NCI-H1694 treated with DMSO at 0.1 percent for 48 hours (cell line): ENCODE data around the gene HMCN2.
A peak's percentile ranks its signal among the peaks of the same experiment; 100 is the strongest.
"Not testable (repeated sequence)": the region's sequence is repeated elsewhere in the genome, so short reads cannot be mapped to it uniquely, and the experiment has no call there.

Experiments used
- DNase-seq: peaks from one replicate; lab custom pipeline; 2025; lab: John Stamatoyannopoulos, UW

The HMCN2 gene

DNA sequence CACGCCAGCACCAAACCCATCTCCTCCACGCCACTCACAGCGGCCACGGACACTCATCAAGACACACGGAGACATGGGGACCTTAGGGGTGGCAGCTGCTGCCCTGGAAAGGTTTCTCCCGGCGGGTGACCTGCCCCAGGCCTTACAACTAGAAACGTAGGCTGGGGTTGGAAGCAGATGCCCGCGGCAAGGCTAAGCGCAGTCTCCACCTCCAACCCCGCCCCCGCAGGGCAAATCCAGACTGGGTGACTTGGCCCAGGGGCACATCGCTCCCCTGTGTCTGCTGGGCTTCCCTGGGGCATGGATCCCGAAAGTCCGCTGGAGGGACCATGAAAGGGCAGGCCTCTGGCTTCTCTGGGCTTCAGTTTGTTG, 167.2 kb downstream of the HMCN2 start:
- DNase-seq, result no peak

DNA sequence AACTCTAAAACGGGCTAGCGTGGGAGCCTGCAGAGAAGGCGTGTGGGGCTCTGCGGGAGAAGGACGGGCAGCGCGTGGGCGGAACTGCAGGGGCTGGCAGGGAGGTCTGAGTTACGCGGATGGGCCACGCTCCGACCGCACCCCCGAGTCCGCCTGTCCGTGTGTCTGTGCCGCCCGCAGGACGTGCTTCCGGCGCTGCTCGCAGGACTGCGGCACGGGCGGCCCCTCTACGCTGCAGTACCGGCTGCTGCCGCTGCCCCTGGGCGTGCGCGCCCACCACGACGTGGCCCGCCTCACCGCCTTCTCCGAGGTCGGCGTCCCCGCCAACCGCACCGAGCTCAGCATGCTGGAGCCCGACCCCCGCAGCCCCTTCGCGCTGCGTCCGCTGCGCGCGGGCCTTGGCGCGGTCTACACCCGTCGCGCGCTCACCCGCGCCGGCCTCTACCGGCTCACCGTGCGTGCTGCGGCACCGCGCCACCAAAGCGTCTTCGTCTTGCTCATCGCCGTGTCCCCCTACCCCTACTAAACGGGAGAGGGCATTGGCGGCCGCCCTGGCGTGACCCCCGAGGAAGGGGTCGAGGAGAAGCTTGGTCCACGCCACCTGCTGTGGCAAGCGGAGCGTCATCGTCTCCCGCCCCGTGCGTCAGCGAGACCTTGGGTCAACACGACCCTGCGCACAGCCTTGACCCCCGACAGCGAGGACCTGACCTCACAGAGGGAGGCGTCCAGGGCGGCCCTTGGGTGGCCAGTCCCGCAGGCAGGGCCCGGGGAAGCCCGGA, 167.8 kb downstream of the HMCN2 start:
- DNase-seq, result no peak

DNA sequence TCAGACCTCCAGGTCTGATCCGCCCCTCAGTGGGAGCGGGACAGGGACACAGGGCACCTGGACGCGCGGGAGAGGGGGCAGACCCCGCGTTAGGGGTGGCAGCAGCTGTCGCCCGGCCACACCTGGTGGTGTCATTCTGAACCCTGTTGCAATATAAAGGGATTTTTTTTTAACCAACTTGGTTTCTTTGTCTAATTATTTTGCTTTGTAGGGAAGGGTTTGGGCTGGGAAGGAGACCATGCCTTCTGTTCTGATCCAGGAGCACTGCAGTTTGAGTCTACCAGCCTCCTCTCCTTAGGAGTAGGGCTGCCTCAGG, 168.3 kb downstream of the HMCN2 start:
- DNase-seq, result no peak

DNA sequence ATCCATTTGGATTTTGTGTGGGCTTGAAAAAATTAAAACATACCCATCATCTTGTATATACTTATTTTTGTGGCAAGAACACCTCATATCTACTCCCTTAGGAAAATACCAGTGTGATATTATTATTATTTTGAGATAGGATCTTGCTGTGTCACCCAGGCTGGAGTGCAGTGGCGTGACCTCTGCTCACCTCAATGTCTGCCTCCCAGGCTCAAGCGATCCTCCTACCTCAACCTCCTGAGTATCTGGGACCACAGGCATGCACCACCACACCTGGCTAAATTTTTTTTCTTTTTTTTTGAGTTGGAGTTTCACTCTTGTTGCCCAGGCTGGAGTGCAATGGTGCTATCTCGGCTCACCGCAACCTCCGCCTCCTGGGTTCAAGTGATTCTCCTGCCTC, 169.1 kb downstream of the HMCN2 start:
- DNase-seq, result not testable (repeated sequence)

DNA sequence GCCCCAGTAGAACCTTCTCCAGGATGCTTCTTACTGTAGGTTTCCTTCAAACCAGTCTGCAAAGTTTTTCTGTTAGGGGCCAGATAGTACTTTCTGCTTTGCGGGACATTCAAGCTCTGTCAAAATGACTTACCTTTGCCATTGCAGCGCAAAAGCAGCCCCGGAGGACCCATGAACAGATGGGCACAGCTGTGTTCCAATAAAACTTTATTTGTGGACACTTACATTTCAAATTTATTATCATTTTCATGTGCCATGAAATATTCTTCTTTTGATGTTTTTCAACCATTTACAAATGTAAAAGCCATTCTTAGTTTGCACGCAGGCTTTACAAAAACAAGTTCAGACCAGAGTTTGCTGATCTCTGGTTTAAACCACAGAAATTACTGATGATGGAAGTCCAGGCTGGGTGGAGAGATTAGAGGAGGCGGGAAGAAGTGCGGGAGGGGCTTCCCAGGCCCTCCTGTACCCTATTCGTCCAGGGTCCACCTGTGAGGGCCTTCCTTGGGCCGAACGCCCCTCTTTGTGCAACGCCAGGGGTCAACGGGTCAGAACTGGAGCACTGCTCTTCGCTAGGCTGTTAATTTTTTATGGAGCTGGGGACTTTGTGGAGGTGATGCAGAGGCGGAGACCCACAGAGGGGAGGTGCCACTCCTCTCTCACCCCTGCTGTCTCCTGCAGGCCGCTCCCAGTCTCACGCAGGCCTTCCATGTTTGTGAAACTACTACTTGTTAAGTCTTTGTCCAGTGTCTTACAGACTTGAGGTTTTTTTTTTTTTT, 171.6 kb downstream of the HMCN2 start:
- no peak for DNase-seq

DNA sequence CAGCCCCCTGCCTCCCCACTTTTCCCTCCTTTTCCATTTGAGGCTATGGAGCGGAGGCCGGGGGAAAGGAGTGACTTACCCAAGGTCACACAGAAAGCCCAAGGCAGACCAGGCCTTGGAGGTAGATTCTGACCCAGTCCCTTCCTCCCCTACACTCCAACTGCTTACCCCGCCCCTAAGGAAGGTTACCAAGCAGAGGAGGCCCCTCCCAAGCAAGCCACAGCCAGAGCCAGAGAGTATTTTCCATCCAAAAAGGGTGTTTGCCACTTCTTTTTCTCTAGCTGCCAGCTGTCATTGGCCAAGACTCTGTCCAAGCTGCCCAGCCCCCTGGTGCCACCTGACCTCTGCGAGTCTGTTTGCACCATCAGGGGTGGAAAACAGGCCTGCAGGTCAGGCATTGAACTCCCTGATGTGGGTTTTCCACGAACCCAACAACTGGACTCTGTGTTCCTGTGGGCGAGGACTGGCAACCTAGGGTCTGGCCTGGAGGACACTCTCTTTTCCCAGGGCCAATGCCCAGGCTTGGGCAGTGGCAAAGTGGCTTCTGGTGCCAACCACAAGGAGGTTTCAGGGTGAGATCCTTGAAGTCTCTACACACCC, 172.9 kb downstream of the HMCN2 start:
- no peak for DNase-seq

DNA sequence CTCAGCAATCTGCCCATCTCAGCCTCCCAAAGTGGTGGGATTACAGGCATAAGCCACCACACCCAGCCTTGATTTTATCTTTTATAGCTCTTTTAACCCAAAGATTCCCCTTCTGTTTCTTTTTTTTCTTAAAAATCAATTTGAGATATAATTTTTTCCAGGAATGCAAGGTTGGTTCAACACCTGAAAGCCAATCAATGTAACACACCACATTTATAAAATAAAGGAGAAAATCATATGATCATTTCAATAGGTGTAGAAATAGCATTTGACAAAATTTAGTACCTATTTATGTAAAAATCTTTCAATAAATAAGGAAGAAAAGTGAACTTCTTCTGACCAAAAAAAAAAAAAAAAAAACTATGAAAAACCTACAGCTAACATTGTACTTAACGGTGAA, 175.5 kb downstream of the HMCN2 start:
- no peak for DNase-seq

DNA sequence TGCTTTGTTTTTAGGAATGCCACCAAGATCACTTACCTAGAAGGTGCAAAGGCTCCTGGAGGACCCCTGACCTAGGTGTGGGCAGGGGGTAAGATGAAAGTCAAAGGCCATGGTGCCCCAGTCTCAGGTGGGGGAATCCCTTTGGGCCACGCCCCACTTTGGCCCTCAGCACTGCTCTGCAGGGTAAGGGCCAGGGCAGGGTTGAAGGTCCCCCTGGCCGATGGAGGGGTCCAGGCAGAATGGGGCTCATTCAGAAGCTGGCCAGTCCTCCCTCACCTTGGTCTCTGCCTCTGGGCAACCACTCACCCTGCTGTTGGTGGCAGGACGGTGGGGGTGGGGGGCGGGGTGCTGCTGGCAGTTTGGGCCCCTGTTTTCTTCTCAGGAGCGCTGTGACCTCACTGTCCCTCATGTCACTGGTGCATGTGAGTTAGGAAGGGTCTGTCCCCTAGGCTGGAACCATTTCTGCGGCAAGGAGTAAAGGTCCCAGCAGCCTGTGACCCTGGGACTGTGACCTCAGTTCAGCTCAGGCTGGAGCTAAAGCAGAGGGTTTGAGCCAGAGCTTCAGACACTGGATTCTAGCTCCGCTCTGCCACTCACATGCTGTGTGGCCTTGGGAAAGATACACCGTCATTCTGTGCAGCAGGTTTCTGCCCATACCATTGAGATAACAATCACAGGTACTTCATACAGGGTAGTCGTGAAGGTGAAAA, 177.3 kb downstream of the HMCN2 start:
- no peak for DNase-seq

DNA sequence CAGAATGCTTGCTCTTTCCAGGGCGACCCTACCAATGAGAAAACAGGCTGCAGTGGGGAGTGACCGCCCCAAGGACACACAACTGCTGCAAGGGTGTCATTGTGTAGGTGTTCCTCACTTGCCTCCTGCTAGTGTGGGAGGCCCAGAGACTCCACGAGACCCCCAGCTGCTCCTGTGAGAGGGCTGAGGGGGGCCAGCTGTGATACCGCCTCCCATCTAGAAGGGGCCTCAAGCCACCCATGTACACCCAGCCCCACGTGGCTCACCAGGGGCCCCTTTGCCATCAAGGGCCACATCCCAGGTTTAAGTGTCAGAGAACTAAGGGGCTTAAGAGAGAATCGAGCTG, 177.9 kb downstream of the HMCN2 start:
- DNase-seq, result no peak

DNA sequence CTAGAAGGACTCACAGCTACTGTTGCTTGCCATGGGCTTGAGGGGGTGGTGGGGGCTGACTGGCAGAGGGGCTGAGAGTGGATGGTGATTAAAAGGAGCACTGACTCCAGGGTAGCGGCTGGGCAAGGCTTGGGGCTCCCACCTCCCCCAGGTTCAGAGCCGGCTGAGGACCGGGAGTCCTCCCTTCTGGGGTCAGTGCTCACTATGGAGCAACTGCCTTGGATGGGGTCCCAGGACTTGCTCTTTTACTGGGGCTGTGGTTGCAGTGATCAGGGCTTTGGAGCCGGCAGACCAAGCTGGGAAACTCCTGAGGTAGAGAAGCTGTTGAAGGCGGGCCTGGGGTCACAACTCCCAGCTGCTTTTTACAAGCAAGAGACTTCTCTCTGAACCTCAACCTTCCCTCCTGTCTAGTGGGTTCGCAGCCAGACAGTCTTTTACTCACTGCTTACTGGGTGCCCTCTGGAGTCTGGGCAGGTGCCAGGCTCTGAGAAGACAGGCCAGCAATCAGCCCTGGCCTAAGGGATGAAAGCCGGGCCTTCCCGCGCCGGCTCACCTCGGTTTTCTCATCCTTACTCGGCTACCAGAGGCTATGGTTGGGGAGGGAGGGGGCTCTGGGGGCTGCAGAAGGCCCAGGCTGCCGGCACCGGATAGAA, 178.4 kb downstream of the HMCN2 start:
- no peak for DNase-seq

DNA sequence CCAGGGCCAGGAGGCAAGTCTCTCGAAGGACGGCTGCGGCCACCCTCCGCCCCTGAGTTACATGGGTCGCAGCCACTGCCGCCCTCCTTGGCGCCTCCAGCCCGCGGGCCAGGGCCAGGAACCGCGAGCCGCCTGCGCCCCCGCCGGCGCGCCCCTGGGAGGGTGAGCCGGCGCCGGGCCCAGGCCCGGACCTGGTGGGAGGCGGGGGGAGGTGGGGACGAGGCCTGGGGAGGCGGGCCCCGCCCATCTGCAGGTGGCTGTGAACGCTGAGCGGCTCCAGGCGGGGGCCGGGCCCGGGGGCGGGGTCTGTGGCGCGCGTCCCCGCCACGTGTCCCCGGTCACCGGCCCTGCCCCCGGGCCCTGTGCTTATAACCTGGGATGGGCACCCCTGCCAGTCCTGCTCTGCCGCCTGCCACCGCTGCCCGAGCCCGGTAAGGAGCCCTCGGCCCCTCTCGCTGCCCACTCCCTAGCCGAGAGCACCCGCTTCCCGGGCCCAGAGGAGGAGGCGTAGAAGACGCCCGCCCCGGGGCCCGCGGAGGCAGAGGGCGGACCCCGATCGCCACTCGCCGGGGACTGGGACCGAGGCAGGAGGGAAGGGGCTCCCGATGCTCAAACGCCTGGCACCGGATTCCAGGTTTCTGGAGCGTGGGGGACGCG, 179.1 kb downstream of the HMCN2 start, which contains the start of gene ASS1:
ASS1 (plus strand) TSS at position 397 of the 657 bp plus-strand sequence. CDS start 7,268 bp downstream, outside the sequence.
- DNase-seq, result no peak

DNA sequence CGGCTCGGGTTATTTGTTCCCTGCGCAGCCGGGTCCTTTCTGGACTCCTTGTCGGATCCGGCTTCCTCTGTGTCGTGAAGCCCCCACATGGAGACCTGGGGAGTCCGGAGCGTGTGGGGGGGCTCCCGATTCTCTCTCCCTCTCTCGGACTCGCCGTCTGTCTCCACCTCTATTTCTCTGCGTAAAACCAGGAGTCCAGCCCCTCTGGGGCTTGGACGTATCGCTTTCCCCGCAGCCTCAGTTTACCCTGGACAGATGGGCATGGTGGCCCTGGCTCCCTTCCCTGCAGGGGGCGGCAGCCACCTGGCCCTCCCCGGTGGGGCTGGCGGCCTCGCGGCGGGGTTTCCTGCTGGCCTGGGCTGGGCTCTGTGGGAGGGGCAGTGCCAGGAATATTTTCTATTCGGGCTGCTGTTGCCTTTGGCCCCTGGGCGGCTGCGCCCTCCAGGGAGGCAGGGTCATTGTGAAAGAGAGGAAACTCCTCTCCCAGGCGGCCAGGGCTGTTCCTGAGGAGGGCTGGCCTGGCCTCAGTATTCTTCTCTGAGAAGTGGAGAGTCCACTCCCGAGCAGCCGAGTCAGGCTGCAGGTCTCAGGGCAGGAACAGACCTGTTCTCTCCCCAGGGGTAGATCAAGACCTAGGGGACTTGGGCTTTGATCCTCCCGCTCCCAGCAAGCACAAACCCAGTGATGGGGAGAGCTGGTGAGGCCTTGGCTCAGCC, 179.9 kb downstream of the HMCN2 start:
- DNase-seq, result no peak

DNA sequence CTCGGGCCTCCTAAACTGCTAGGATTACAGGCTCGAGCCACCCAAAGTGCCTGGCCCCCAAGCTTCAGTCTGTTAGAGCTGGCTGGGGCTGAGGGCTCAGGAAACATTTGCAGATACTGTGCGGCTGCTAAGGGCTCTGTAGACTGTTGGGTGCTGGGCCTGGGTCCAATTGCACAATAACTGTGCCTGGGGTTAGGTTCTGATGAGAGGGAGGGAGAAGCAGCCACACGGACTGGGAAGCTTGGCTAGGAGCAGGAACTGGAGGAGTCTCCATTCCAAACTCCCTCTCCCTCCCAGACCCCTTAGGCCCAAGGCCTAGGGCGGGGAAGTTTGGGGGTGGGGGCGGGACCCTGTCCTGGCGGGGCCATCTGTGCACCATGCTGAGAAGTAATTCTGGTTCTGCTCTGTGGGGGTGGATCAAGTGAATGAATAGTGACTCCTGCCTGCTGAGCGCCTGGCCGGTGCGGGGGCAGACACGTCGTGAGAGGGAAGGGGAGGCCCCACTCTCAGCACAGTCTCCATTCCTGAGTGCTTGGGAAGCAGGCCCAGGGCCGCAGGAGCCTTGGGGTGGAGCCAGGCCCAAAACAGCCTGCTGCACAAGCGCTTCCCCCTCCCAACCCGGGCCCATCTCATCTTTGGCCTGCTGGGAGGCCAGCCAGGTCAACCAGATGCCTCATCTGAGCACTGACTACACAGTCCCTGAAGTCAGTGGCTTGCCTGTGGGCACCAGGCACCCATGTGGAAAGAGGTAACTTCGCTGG, 180.7 kb downstream of the HMCN2 start:
- DNase-seq, result no peak

DNA sequence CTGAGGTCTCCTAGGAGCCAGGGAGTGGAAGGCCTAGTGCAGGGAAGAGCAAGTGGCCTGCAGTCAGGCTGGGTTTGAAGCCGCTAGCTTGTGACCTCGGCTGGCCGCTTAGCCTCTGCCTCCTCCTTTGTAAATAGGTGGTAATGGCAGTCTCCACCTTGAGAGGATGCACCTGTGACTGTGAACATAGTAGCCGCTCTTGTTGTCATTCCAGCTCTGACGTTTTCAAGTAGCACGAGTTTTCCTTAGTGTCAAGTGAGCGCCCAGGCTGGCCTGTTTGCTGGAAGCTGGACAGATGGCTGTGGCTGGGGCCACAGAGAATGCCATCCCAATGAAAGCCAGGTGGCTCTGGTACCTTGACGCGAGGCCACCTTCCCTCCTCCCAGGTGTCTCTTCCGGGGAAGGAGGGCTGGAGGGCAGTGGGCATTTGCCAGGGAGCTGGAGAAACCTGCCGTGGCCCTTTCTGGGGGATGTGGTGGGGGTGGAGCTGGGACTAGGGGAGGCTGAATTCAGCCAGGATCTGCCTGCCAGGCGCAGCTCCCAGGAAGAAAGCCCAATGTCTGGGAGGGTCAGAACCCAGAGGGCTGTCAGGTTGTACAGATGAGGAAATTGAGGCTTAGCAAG, 181.7 kb downstream of the HMCN2 start:
- DNase-seq, result no peak

DNA sequence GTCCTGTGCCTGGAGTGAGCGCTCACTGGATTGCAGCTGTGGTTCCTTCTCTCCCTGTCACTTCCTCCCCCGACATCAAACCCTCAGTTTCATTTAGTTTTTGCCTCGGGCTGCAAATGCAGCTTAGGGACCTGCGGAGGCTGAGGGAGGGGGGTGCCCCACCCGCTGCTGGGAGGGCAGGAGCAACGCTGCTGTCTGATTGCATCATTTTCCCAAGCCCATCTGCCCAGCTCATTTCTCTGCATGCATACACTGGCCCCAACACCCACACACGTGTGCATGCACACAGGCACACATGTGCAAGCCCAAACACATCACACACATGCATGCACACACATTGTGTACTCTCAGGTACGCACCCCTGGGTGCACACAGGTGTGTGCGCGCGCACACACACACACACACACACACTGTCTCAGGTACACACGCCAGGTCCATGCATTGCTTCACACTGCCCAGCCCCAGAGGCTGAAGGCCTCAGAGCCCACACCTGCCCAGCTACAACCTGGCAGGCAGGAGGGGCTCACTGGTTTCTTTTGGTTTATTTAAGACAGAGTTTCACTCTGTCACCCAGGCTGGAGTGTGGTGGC, 182.6 kb downstream of the HMCN2 start:
- DNase-seq, result peak; percentile 29

DNA sequence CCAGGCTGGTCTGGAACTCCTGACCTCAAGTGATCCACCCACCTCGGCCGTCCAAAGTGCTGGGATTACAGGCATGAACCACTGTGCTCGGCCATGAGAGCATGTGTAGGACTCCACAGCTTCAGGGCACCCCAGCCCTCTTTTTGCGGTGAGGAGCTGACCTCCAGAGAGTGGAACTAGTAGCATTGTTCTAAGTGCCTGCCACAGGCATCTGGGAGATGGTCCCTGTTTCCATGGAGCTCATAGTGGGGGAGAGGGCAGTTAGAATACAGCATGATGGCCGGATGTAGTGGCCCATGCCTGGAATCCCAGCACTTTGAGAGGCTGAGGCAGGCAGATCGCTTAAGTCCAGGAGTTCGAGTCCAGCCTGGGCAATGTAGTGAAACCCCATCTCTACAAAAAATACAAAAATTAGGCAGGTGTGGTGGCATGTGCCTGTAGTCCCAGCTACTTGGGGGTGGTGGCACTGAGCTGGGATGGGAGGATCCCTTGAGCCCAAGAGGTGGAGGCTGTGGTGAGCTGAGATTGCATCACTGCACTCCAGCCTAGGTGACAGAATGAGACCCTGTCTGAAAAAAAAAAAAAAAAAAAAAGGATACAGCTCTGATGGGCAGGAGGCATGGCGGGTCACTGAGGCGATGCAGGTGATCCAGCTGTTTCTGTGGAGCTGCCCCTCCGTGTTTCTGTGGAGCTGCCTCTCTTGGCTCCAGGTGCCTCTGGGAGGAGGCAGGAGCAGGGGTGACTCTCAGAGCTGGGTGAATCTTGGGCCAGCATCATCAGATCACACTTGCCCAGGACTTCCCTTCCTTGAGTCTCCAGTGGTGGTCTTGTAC, 183.4 kb downstream of the HMCN2 start:
- no peak for DNase-seq

DNA sequence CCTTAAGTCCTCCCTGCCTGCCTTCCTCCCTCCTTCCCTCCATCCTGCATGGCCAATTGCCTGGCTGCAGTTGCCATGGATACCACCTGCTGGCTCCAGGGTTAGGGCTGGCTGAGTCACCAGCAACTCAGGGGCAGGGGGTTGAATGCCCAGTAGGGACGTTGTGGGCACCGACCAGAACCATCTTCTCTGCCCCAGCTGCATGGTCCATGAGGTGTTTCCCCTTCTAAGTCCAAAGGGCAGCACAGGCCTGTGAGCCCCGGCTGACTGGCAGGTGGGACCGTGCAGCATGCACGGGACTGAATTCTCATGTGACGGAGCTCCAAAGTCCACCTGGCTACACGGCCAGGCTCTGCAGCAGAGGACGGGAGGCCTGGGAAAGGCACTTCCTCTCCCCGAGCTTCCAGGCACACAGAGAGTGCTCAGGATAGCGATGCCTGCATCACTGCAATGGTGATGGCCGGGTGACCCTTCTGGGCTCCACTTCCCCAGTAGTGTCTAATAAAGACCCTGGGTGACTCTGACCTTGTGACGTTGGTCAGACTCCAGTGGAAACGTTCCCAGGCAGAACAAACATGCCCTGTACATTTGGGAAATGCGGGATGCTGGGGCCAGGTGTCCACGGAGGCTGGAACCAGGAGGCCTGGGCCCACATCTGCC, 184.9 kb downstream of the HMCN2 start:
- DNase-seq, result no peak

DNA sequence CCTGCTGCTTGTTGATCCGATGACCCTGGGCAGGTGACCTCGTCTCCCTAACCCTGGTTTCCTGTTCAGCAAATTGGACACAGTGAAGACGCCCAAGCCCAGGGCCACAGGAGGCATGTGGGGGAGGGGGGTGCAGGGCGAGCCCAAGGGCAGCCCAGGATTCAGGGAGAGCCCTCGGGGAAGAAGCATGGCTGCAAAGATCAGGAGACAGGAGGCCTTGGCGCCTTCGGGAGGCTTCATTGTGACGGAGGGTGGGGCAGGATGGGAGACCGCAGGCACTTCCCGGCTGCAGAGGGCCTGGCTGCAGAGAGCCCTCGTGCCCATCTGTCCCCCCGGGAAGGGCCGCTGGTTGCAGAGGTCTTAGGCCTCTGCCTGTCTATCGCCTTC, 185.4 kb downstream of the HMCN2 start:
- no peak for DNase-seq
